NCI-H146 treated with DMSO at 0.1 percent for 48 hours (cell line): ENCODE data around the gene COQ9.

ENCODE experiments used
- DNase-seq: peaks from one replicate; lab custom pipeline; 2025; ENCODE audit not compliant: unreplicated experiment; lab: John Stamatoyannopoulos, UW

Gene COQ9

GRCh38 chr16:57509231-57509923 is 62.1 kb downstream of the COQ9 start:
- no peak for DNase-seq

GRCh38 chr16:57510016-57510871 is 63.0 kb downstream of the COQ9 start:
- no peak for DNase-seq
